HepG2 (cell line): ENCODE data around the gene EDAR. TPM values are rescaled to one million over a fixed set of nuclear protein-coding genes. Genes with fewer than 3 reads are reported as not detected.

Source experiments
- ATAC-seq: fragments of 200-7000 bp; cut with Tn5 transposase; 3 replicates; pipeline ENCODE4 v1.9.1; 2020; ENCODE audit warnings: mild to moderate bottlenecking, moderate library complexity
- BruUV-seq: library from RNA; stranded (reverse); fragments of 400-500 nt; replicated peaks from 2 replicates; lab custom pipeline; 2021; lab: Mats Ljungman, UMichigan
- CTCF ChIA-PET: fragments of 300-600 bp; formaldehyde crosslinking; extraction: SDS; loops from one replicate; lab custom pipeline; 2021; ENCODE audit warnings: low total read pairs, inconsistent platforms, low intra/inter-chr PET ratio; lab: Yijun Ruan, JAX
- POLR2A ChIA-PET: fragments of 350-600 bp; sonication (Branson Sonifier 250); formaldehyde crosslinking; loops from one replicate; lab custom pipeline; 2020; ENCODE audit warnings: antibody characterized with exemption, inconsistent platforms; lab: Yijun Ruan, JAX
- DNase-seq: peaks from one replicate; pipeline ENCODE4 v3.0.0-alpha.2; 2015; ENCODE audit warnings: low spot score
- FAIRE-seq: peaks from 3 replicates; lab custom pipeline; 2011; peaks lifted over from hg19 to GRCh38; lab: Jason Lieb, UNC
- H2AFZ ChIP-seq: one replicate; pipeline ENCODE4 v1.6.1; 2011; ENCODE audit warnings: low read length, inconsistent platforms
- H3K27ac ChIP-seq: fragments of 300-600 bp; 3 replicates; pipeline ENCODE4 v1.8.0; 2011; ENCODE audit warnings: mixed run types, mild to moderate bottlenecking, mixed read lengths, low read length, inconsistent platforms; ENCODE audit not compliant: insufficient read depth; ENCODE audit errors: extremely low read length
- H3K27me3 ChIP-seq, 2 experiments: fragments of 200-600 bp in 1 of 2; 2 replicates in 1 of 2; 3 replicates in 1 of 2; pipeline versions ENCODE4 v1.6.0 to v1.8.0; 2011; ENCODE audit warnings: low read length in 2 of 2, mild to moderate bottlenecking in 2 of 2, moderate library complexity in 2 of 2, inconsistent platforms in 1 of 2; ENCODE audit not compliant: insufficient read depth in 2 of 2, control insufficient read depth in 1 of 2
- H3K36me3 ChIP-seq, 2 experiments: fragments of 200-600 bp in 1 of 2; replicated peaks in 1 of 2; 2 replicates in 1 of 2; 3 replicates in 1 of 2; pipeline versions ENCODE4 v1.5.1 to v1.8.0; 2011; ENCODE audit warnings: low read length in 2 of 2, inconsistent platforms in 1 of 2; ENCODE audit not compliant: insufficient read depth in 2 of 2, control insufficient read depth in 1 of 2
- H3K4me1 ChIP-seq: 2 replicates; pipeline ENCODE4 v1.5.1; 2012; ENCODE audit warnings: low read length, inconsistent platforms; ENCODE audit not compliant: insufficient read depth
- H3K4me2 ChIP-seq: 2 replicates; pipeline ENCODE4 v1.6.0; 2011; ENCODE audit warnings: low read depth, low read length, inconsistent platforms
- H3K4me3 ChIP-seq, 3 experiments: fragments of 200-600 bp in 1 of 3; sonication (generic), shearing (Covaris generic) in 1 of 3; replicated peaks in 1 of 3; 2 replicates each; pipeline ENCODE4 v1.5.1; 2011 to 2016; ENCODE audit warnings: low read length in 3 of 3, inconsistent platforms in 2 of 3, low read depth in 2 of 3, mild to moderate bottlenecking in 2 of 3, control low read depth in 1 of 3, mixed read lengths in 1 of 3; ENCODE audit not compliant: insufficient read depth in 1 of 3
- H3K79me2 ChIP-seq: one replicate; pipeline ENCODE4 v1.6.1; 2011; ENCODE audit warnings: low read length, inconsistent platforms; ENCODE audit not compliant: insufficient read depth
- H3K9ac ChIP-seq: 2 replicates; pipeline ENCODE4 v1.6.0; 2011; ENCODE audit warnings: mild to moderate bottlenecking, low read depth, low read length, inconsistent platforms; ENCODE audit not compliant: insufficient read depth
- H3K9me3 ChIP-seq: 2 replicates; pipeline ENCODE4 v1.5.1; 2012; ENCODE audit warnings: mild to moderate bottlenecking, low read length
- H4K20me1 ChIP-seq: 2 replicates; pipeline ENCODE4 v1.6.0; 2011; ENCODE audit warnings: inconsistent platforms, mild to moderate bottlenecking, low read length, moderate library complexity; ENCODE audit not compliant: insufficient read depth
- ARNT2 ChIP-seq: sonication (generic); formaldehyde crosslinking; IDR thresholded peaks from 2 replicates; pipeline ENCODE4 v1.8.0; 2022; ENCODE audit warnings: mild to moderate bottlenecking, low read depth, missing genetic modification reagents, moderate library complexity
- E2F1 ChIP-seq: sonication (generic); formaldehyde crosslinking; IDR thresholded peaks from 2 replicates; pipeline ENCODE4 v1.5.0; 2020; ENCODE audit warnings: missing genetic modification reagents
- KLF15 ChIP-seq: sonication (generic); formaldehyde crosslinking; IDR thresholded peaks from 2 replicates; pipeline ENCODE4 v1.8.1; 2023; ENCODE audit warnings: borderline replicate concordance, mild to moderate bottlenecking, inconsistent platforms, missing genetic modification reagents, mixed read lengths
- MEF2D ChIP-seq: sonication (generic); formaldehyde crosslinking; IDR thresholded peaks from 2 replicates; pipeline ENCODE4 v1.5.1; 2020; ENCODE audit warnings: mild to moderate bottlenecking, missing genetic modification reagents
- MTF2 ChIP-seq: sonication (generic); formaldehyde crosslinking; IDR thresholded peaks from 2 replicates; pipeline ENCODE4 v1.5.0; 2020; ENCODE audit warnings: missing genetic modification reagents, borderline replicate concordance
- SP2 ChIP-seq: sonication (generic); formaldehyde crosslinking; IDR thresholded peaks from 2 replicates; pipeline ENCODE4 v1.5.1; 2020; ENCODE audit warnings: mild to moderate bottlenecking, missing genetic modification reagents
- TCF7L2 ChIP-seq: IDR thresholded peaks from 2 replicates; pipeline ENCODE4 v1.6.1; 2011; ENCODE audit warnings: mild to moderate bottlenecking, low read depth, low read length, moderate library complexity
- ZNF749 ChIP-seq: sonication (generic); formaldehyde crosslinking; IDR thresholded peaks from 2 replicates; pipeline ENCODE4 v1.8.0; 2022; ENCODE audit warnings: mild to moderate bottlenecking, missing genetic modification reagents, moderate library complexity, borderline replicate concordance
- ZNF768 ChIP-seq: sonication (generic); formaldehyde crosslinking; IDR thresholded peaks from 2 replicates; pipeline ENCODE4 v1.4.0; 2020; ENCODE audit warnings: missing genetic modification reagents
- WGBS: methylation state at CpG from one replicate; pipeline ENCODE4 v1.1.6; 2017; ENCODE audit warnings: low lambda C conversion rate; 5-methylcytosine and 5-hydroxymethylcytosine counted together
- in situ Hi-C: cut with HindIII; loops from 2 replicates; pipeline ENCODE4 v1.10.0; 2017; ENCODE audit warnings: low pct_unique_long_range_greater_than_20kb; ENCODE audit not compliant: extremely low pct_ligation_motif_present
- intact Hi-C: fragments of 100-400 bp; cut with micrococcal nuclease; formaldehyde crosslinking; loops from one replicate; pipeline ENCODE4 v1.10.0; 2022; ENCODE audit not compliant: unreplicated experiment
- polyA plus RNA-seq, 8 experiments: library from polyadenylated mRNA; depleted of rRNA in 3 of 8; stranded (reverse) in 7 of 8; unstranded in 1 of 8; fragments of >200 nt; fragmentation: Illumina TruSeq in 4 of 8; extraction: Trizol in 4 of 8; gene quantifications; 2 replicates each; pipeline versions ENCODE4 v1.2.1 to v1.2.3, GENCODE V29; 2011 to 2016; ENCODE audit warnings: low read depth in 4 of 8, missing spikeins in 1 of 8, mixed read lengths in 1 of 8; ENCODE audit not compliant: insufficient read depth in 1 of 8
- total RNA-seq, 5 experiments: library from RNA; depleted of rRNA; stranded (reverse); fragments of >200 nt; fragmentation: Illumina TruSeq; extraction: Trizol; gene quantifications; 2 replicates each; pipeline ENCODE4 v1.2.3, GENCODE V29; 2016; ENCODE audit warnings: low read depth in 1 of 5
- TF ChIP-seq, protein P1 (sequence below): sonication (generic); formaldehyde crosslinking; IDR thresholded peaks from 2 replicates; pipeline ENCODE4 v1.4.0; 2020; ENCODE audit warnings: mild to moderate bottlenecking, missing genetic modification reagents
- TF ChIP-seq, protein P2 (sequence below): sonication (generic); formaldehyde crosslinking; IDR thresholded peaks from 2 replicates; pipeline ENCODE4 v1.4.0; 2020; ENCODE audit warnings: low read depth, missing genetic modification reagents

EDAR gene
- total and polyA plus RNA-seq, 2 of the 13 experiments (the other 11 are each of a cell fraction or from before 2014, with no cell fraction given), result not detected

GRCh38 chr2:108942231-108942825, 46.7 kb downstream of the EDAR start:
- H4K20me1 ChIP-seq, result no peaks in the 10 kb centered on the region

DNA sequence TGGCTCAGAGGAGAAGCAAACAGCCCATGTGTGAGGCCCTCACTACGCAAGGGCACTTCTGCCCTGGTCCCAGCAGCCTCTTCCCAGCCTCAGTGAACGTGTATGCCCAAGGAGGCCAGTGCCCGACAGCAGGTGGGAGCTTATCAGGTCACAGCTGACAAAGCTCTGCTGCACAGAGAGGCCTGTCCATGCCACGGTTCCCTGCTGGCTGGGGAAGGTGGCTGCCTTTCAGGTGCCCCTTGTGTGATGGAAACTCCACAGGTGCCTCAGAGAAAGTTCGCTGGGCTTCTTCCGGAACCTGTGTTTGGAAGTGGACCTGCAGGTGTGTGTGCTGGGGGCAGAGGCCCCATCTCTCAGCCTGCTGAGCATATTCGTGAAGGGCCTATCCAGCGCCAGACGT, 47.3 kb downstream of the EDAR start:
- FAIRE-seq, result no peak
- WGBS, result 23% methylated on average over 3 of the region's 9 CpGs
- TF ChIP-seq SP2 (CRISPR knock-in tag) (no peak), MTF2 (CRISPR knock-in tag) (no peak), TCF7L2 (no peak), E2F1 (CRISPR knock-in tag) (no peak), ZNF749 (no peak)
- TF ChIP-seq, protein P1, sequence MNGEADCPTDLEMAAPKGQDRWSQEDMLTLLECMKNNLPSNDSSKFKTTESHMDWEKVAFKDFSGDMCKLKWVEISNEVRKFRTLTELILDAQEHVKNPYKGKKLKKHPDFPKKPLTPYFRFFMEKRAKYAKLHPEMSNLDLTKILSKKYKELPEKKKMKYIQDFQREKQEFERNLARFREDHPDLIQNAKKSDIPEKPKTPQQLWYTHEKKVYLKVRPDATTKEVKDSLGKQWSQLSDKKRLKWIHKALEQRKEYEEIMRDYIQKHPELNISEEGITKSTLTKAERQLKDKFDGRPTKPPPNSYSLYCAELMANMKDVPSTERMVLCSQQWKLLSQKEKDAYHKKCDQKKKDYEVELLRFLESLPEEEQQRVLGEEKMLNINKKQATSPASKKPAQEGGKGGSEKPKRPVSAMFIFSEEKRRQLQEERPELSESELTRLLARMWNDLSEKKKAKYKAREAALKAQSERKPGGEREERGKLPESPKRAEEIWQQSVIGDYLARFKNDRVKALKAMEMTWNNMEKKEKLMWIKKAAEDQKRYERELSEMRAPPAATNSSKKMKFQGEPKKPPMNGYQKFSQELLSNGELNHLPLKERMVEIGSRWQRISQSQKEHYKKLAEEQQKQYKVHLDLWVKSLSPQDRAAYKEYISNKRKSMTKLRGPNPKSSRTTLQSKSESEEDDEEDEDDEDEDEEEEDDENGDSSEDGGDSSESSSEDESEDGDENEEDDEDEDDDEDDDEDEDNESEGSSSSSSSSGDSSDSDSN (CRISPR knock-in tag), result no peak
- TF ChIP-seq, protein P2, sequence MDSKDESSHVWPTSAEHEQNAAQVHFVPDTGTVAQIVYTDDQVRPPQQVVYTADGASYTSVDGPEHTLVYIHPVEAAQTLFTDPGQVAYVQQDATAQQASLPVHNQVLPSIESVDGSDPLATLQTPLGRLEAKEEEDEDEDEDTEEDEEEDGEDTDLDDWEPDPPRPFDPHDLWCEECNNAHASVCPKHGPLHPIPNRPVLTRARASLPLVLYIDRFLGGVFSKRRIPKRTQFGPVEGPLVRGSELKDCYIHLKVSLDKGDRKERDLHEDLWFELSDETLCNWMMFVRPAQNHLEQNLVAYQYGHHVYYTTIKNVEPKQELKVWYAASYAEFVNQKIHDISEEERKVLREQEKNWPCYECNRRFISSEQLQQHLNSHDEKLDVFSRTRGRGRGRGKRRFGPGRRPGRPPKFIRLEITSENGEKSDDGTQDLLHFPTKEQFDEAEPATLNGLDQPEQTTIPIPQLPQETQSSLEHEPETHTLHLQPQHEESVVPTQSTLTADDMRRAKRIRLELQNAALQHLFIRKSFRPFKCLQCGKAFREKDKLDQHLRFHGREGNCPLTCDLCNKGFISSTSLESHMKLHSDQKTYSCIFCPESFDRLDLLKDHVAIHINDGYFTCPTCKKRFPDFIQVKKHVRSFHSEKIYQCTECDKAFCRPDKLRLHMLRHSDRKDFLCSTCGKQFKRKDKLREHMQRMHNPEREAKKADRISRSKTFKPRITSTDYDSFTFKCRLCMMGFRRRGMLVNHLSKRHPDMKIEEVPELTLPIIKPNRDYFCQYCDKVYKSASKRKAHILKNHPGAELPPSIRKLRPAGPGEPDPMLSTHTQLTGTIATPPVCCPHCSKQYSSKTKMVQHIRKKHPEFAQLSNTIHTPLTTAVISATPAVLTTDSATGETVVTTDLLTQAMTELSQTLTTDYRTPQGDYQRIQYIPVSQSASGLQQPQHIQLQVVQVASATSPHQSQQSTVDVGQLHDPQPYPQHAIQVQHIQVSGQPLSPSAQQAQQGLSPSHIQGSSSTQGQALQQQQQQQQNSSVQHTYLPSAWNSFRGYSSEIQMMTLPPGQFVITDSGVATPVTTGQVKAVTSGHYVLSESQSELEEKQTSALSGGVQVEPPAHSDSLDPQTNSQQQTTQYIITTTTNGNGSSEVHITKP (CRISPR knock-in tag), result no peak

More at GRCh38 chr2:108942231-108942825, 46.7 kb downstream of the EDAR start:
- no peaks in the 10 kb centered on the region for H3K36me3 ChIP-seq
- H2AFZ ChIP-seq, result no peak overlapping the region
- TF ChIP-seq ARNT2 (no peak), MEF2D (CRISPR knock-in tag) (no peak), ZNF768 (CRISPR knock-in tag) (peak; percentile 87), KLF15 (CRISPR knock-in tag) (no peak)
- peaks cover 9% of the 10 kb centered on the region for H3K4me1 ChIP-seq
- DNase-seq, result no peak
- intact Hi-C loops (no loop called here), in situ Hi-C loops (no loop called here)
- ChIA-PET POLR2A (no interaction called here), CTCF (no interaction called here)
- no peaks in the 10 kb centered on the region for H3K79me2 ChIP-seq
- no peak overlapping the region for H3K4me2 ChIP-seq
- ATAC-seq, result no peak
- no peak overlapping the region for H3K4me3 ChIP-seq
- H3K9ac ChIP-seq, result no peak overlapping the region
- H3K27me3 ChIP-seq, result peaks cover 0 to 6% of the 10 kb centered on the region in 2 experiments; a peak in 1 of 5 replicates
- no peak overlapping the region for H3K27ac ChIP-seq
- no TSS peak for BruUV-seq
- WGBS, result 81% methylated on average over 34 of the region's 34 CpGs
- FAIRE-seq, result no peak
- H3K9me3 ChIP-seq, result peaks cover 18% of the 10 kb centered on the region

More for the DNA sequence above, 47.3 kb downstream of the EDAR start:
- BruUV-seq, result no TSS peak
- no peak overlapping the region for H2AFZ ChIP-seq
- DNase-seq (no peak), ATAC-seq (no peak)
- H3K9ac ChIP-seq, result no peak overlapping the region
- H3K27me3 ChIP-seq, result peaks cover 0 to 8% of the 10 kb centered on the region in 2 experiments; a peak in 1 of 5 replicates
- ChIA-PET POLR2A (no interaction called here), CTCF (no interaction called here)
- peaks cover 9% of the 10 kb centered on the region for H3K4me1 ChIP-seq
- in situ Hi-C loops (no loop called here), intact Hi-C loops (no loop called here)
- no peak overlapping the region for H3K4me2 ChIP-seq
- no peak overlapping the region for H3K27ac ChIP-seq
- H3K36me3 ChIP-seq, result no peaks in the 10 kb centered on the region
- no peak overlapping the region for H3K4me3 ChIP-seq
- no peaks in the 10 kb centered on the region for H3K79me2 ChIP-seq
- H3K9me3 ChIP-seq, result peaks cover 12% of the 10 kb centered on the region
- H4K20me1 ChIP-seq, result no peaks in the 10 kb centered on the region
